ENCODE data around the gene ATXN7.
A peak's percentile ranks its signal among the peaks of the same experiment; 100 is the strongest.

ATXN7 gene

DNA sequence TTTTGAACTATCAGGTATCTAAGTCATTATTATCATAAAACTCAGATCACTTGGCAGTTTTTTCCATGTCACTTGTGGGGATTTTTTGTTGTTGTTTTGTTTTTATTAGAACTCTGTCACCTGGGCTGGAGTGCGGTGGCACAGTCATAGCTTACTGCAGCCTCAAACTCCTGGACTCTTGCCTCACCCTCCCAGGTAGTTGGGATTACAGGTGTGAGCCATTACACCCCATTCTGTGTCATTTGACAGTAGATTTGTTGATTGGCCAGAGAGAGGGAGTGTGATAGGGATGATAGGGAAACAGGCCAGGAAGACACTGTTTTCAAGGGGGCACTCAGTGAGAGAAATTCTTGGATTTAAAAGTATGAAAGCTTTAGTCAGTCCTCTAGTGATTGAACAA is 103.2 kb downstream of the ATXN7 start:
- no peak for DNase-seq (ENCODE audit: low read depth)

DNA sequence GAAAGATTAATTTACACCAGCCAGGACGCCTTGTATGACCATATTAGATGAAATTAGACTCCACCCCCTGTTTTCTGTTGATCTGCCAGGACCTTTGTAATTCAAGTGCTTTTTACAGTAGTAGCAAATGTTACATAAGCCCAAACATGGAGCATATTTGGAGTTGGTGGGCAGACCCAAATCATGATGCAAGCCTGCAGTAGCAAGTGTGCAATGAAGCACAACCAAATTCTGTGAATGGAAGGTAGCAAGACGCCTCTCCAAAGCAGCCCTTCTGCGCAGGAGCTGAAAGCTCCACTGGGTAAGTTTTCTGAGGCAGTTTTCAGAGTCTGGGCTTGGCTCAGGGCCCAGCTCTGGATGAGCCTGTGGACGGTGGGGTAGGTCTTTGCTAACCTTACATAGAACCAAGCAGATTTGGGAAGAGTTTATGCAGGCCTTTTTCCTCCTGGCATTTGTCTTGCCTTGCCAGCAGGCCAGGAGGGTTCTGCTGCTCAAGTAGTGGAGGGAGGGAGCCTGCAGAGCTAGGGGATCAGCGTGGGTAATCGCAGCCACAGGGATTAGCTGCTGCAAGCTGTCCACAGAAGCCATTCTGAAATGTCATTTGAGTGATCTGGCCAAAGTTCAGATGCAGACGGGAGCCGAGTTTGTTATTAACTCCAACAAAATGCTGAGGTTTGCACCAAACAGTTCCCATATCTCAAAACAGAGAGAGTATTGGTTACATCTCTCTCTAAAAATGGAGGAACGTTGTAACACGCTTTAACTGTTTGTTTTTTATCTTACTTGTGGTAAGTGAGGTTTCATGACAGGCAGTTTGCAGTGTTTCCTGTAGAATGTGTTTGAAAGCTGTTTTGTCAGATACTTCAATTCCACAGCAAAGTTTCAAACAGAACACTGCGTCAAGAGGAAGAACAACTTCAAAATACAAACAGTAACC is 104.3 kb downstream of the ATXN7 start:
- no peak for DNase-seq (ENCODE audit: low read depth)

DNA sequence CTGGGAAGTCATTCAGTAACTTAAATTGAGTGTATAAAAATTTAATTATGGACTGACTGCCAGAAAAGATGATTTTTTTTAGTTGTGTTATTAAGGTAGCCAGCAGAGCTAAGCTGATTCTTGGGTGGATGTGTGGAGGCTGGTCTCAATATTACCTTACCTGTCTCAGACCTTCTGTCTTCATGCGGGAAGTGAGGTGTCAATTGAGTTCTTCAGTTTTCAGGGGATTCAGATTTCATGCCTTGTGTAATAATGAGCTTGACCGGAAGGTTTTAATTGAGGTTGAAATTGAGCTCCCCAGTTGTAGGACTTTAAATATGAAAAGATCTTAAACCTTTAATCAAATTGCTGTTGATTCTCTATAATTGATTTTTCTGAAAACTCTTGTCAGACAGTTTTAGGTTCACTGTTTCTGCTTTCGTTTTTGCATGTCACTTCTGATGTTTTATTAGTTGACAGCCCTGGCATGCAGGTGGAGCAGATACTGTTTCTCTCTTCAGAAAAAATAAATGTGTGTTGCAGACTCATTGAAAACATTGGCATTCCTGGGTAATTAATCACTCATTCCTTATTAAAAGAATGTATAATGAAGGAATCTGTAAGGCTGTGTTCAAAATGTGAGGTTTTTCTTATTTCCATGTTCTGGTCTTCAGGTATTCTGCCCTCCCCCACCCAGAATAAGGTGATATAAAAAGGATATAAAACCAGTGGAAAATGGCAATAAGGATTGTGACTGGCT is 105.1 kb downstream of the ATXN7 start:
- DNase-seq (ENCODE audit: low read depth) = no peak

DNA sequence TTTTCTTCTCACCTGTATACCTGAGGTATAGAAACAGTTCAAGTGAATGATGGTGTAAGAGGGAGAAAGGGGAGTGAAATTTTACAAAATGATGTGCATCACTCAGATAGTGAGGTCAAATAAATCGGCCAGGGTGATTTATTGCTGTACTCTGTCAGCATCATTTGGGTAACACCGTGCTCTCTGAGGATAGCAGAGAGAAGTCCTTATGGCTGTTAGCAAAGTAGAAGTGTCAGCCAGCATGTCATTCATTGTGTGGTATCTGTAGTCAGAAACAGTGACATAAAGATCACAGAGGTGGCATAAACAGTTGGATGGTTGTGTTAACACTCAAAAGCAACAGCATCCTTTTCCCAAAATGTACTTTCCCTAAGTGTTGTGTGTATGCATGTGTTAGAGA is 106.2 kb downstream of the ATXN7 start:
- no peak for DNase-seq (ENCODE audit: low read depth)

DNA sequence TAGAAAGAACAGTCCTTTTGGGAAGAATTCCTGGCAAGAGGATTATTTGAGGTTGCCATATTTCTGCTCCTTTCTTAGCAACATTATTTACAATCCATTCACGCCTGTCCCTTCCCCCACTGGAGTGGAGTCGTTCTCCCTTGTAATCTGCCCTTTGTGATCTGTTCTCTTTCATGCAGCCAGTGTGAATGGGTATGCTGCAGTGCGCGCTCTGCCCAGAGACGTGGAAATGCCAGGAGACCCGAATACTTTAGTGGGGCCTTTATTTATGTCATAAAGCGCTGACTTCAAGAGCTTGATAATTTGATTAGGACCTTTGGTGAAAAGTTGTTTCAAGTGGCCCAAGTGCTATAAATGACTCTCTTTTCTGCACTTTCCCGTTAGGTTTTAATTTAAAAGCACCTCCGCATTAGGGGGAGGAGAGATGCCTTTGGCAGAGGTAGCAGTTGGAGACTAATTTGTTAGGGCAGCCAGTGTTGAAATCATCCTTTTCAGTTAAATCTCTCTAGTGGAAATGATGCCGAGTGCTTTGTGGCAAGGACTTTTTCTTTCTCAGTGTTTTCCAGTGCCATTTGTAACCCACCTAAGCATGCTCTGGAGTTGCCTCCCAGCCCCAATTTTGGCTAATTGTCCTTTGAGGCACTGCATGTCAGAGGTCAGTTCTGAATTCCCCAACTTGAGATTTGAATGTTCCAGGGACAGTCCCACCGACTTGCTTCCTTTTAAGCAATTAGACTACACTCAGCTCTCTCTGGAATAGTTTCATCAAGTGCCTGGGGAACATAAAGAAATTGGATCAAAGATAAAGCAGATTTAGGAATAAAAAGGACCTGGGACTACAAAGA is 107.2 kb downstream of the ATXN7 start:
- DNase-seq (ENCODE audit: low read depth) = no peak

DNA sequence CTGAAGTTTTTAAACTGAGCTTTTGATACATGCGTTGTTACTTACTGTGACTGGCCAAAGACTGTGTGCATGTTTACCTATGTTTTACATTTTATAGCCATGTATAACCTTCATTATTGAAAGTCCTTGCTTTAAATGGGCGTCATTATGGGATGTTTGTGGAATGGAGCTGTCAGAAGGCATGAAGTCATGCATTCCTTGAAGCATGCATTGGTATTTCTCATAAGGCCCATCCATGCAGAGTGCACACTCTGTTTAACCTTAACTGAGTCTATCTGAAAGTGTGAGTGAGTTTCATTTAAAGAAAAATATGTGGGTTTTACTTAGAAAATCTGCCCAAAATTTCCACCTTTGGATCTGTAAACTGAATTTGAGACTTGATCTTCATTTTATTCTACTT is 108.5 kb downstream of the ATXN7 start:
- no peak for DNase-seq (ENCODE audit: low read depth)

DNA sequence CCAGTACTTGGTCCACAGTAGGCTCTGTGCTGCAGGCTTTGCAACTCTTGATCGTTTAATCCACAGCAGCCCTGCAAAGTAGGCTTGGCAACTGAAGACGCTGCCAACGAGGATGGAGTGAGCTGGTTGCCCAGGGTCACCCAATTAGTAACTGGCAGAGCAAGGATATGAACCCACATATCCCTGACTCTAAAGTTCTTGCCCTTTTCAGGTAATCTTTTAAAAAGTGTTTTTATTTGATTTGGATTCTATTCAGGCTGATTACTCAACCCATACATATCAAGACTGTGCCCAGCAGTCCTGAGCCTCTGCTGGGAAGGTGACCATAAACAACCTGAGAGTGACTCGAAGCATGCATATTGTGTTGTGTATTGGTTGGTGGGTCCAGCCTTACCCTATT is 109.3 kb downstream of the ATXN7 start:
- no peak for DNase-seq (ENCODE audit: low read depth)

DNA sequence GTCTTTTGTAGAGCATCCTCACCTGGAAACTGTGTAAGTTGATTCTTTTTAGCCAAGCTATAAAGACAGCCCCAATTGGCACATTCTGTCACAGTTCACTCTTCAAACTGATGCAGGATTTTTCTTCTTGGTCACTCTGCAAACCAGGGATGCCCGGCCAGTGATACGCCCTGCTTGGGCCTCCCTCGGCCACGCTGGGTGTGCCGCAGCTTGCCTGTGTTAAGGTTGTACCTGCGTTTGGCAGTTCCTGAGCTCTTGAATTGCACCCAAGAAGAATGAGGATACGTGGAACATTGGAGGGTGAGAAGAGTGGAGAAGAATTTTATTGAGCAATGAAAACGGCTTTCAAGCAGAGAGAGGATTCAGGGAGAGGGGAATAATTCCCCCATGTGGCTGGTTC is 109.7 kb downstream of the ATXN7 start:
- DNase-seq (ENCODE audit: low read depth) = no peak

DNA sequence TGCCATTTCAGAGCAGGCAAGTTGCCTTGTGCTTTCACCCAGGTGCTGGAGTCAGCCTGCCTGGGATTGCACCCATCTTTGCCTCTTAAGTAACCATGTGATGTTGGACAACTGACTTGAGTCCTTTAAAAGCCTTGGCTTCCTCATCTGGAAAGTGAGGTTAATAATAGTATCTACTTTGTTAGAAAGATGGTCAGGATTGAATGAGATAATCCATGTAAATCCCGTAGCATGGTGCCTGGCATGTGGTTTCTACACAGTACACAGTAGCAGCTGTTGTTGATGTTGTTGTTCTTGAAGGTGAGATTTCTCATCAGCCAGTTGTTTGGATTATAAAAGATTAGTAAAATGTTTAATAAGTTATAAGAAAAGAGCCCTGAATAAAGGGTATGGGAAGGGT is 110.8 kb downstream of the ATXN7 start:
- DNase-seq (ENCODE audit: low read depth) = no peak

DNA sequence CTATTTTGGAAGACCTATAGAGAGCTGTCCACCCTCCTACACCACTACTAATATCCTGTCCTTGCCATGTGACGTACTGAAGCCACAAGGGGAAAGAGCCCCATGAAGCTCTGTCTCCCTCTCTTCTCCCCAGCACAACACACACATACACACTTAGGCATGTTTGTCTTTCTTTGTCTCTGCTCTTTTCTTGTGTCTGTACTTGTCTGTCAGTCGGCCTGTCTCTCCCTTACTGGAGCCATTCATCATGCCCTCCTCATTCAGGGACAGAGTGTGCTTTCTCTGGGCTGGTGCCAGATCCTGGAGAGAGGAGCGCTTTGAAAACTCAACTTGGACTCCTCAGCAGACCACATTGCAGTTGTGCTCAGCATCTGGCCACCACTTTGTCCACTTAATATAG is 112.1 kb downstream of the ATXN7 start:
- DNase-seq (ENCODE audit: low read depth) = no peak

DNA sequence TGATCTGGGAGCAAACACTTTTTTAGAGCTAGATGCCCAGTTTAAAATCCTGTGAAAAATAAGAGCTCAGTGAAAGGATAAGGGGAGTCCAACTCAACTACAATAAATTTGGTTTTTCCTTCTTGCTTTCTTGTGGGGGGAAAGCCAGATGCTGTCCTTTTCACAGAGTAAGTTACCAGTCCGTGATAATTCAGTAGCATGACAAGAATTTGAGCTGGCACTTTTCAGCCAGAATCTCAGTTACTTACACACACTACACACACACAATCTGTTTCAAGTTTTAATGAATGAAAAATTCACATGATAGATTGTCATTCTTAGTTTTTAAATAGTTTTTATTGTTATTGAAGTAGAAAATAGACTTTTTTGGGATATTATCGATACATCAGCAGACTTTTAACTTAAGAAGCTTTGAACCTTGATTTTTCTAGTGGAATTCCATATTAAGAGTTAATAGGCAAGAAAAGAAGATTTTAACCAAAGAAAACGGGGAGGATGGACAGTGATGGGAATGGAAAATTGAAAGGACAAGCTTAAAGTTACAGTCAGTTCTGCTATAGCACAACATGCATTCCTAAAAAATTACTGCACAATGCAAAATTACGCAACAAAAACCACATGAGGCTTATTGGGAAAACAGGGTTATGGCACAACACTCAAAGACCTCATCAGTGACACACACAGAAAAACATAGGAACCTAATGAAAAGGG is 112.6 kb downstream of the ATXN7 start:
- peak; percentile 90 for DNase-seq (ENCODE audit: low read depth)

DNA sequence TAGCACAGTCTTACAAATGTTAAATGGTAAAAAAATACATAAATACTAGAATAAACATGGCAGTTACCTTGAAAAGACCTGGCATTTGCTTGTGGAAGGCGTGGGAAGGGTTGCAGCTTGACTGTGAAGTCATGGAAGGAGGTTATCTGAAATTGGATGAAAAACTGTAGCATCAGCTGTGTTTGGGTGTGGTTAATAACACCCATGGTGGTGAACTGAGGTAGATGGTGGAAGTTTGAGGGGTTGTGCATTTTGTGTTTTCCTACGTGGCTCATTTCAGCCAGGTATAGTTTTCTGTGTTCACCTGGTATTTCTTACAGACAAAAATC is 113.2 kb downstream of the ATXN7 start:
- DNase-seq (ENCODE audit: low read depth) = no peak

DNA sequence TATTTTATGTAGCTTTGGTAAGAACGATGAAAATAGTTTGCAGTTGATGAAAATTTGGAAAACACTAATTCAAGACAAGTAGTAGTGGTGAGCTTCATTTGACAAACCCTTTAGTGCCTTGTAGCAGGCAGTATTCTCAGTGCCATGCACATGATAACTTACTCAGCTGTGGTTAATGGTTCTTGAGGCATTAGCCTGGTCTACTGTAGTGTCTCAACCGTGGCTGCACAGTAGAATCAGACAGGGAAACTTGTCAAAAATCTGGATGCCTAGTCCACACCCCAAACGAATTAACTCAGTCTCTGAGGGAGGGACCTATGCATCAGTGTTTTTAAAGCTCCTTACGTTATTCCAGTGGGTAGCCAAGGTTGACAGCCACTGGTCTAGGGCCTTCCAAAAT is 114.2 kb downstream of the ATXN7 start:
- no peak for DNase-seq (ENCODE audit: low read depth)

DNA sequence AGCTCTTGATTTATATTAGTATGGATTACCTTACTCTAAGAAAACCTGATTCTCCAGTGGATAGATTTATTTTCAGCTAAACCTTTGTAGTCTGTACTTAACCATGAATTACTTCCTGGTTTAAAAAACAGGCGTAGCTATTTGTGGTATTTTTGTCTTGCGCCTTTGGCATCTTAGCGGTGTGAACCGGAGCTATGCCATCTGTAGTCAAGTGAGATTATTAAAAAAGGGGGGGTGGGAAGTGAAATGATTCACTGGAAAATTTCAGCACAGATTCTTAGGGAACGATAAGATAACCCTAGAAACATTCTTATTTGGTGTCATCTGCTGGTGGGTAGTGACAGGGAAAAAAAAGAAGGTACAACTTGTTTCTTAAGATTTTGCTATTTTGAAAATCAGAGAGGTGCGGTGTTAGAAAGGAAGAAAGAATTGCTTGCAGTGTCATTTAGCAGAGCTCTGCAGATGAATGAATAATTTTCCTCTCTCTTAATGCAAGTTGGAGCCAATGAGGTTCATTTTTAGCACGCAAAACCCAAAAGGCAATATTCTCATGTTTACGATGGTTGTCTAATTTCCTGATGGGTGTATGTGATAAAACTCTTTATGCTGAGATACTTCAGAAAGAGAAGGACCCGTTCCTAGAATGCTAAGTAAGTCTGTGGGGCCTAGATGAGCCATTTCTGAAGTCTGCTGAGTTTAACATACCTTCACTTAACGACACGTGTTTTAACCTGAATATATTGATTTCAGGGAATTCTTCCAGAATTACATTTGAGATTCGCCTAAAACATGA is 115.6 kb downstream of the ATXN7 start:
- no peak for DNase-seq (ENCODE audit: low read depth)

DNA sequence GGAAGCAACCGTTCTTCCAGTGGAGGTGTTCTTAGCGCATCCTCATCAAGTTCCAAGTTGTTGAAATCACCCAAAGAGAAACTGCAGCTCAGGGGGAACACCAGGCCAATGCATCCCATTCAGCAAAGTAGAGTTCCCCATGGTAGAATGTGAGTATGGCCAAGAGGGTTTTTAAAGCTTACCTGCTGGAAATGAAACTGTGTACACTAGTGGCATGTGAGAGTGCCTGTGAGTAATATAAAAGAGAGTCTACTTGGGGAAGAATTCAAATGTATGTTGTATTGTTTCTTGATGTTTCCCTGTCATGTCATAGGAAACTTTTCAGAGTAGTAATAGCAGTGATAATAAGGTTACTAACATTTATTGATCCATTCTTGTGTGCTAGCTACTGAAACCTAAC is 116.4 kb downstream of the ATXN7 start:
- DNase-seq (ENCODE audit: low read depth) = no peak

DNA sequence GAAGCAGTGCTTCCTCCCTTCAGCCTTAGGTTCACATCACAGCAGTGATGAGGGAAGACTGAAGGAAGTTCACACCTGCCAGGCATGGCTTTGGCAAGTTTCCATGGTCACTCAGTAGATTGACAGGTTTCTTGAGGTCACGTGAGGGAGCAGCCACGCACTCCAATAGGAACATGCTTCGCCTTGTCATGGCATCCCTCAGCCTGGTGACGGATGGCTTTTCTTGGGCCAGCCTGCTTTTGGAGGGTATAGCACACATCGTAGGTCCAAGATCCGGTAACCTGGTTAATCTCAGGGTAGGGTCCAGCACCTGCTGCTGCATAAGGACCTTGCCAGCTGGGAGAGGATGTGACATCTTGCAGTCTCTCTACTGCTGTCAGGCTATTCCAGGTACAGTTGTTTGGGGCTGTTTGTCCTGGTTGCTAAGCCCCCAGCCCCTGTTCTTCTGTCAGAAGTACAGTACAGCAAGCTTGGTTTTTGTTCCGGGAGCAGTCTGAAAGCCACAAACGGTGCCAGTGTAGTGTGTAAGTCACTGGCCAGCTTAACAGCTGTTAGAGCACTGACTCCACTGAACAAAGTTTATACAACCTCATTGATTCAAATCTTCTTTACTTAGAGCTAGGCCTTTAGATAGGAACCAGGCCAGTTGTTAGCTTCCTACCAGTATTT is 117.3 kb downstream of the ATXN7 start:
- no peak for DNase-seq (ENCODE audit: low read depth)

DNA sequence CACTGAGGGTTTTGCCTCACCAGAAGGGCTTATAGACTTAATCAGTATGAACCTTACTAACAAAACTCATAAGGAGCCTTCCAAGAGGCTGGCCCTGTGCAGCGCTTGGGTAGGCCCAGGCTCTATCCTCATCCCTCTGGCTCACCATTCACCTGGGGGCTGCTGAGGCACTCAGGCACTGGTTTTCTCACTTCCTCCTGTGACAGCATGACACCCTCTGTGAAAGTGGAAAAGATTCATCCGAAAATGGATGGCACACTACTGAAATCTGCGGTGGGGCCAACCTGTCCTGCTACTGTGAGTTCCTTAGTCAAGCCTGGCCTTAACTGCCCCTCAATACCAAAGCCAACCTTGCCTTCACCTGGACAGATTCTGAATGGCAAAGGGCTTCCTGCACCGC is 118.3 kb downstream of the ATXN7 start:
- no peak for DNase-seq (ENCODE audit: low read depth)

DNA sequence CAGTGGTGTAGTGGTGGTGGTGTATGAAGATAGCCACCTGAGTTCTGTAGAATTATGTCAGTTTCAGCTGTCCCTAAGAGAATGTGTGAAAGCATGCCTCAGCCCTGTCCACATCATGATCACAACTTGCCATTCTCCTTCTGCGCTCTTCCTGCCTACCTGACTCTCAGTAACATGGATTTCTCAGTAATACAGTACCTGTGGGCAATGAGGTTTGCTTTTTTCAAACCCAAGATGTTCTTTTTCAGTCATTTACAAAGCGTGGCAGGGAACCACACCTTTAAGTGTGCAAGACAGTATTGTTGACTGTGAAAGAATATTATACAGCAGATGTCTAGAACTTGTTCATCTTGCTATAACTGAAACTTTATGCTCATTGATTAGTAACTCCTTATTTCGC is 120.7 kb downstream of the ATXN7 start:
- DNase-seq (ENCODE audit: low read depth) = no peak

DNA sequence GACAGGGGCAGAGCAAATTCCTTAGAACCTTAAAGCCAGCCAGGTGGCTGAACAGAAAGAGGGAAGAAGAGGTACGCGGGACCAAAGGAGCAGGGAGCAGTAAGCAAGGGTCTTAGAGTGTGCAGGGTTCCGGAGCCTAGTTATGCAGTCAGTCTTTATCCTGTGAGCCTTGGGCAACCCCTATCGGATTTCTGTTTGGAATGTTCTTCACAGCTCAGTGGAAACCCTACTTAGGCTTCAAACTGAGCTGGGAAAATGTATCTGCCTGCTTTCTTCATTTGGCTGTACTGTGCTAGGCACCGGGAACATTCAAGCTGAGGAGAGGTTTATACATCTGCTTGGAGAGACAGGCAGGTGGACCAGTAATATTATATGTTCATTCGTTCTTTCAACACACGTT is 122.5 kb downstream of the ATXN7 start:
- DNase-seq (ENCODE audit: low read depth) = no peak

DNA sequence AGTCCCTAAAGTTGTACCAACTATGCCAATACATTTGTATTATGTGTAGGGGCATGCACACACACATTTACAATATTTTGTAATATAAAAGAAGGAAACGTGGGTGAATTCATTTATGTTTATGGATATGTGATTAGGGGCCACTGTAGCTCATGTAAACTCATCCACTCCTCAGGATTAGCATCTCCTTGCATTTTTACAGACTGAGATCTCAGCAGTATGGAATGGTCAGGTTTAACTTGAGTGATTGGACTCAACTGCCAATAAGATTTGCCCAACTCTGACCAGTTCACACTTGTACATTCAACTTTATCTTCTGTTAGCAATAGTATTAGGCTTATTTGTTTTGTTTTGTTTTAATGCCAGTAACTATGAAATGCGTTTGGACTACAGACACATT is 123.2 kb downstream of the ATXN7 start:
- DNase-seq (ENCODE audit: low read depth) = no peak

DNA sequence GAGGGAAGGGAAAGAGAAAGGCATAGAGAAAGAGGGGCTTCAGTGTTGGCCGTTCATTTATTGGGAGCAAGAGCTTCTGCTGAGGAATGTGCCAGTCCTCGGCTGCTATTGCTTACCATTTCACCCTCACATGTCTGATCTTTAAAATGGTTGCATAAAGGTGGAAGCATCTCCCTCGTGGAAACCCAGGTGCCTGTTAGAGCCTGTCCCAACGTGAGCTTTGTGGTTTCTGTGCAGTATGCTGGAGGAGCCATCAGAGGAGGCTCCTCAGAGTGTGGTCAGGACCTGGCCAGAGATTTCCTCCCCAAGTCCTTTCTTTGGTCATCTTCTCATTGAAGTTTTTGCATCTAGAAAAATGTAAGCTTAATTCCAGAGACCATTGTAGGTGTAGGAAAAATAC is 125.3 kb downstream of the ATXN7 start:
- DNase-seq (ENCODE audit: low read depth) = no peak
